T-helper 1 cell treated with Interleukin-12 subunit alpha and Interleukin-12 subunit beta and Interleukin-4 antibody, amounts not matched to agents 30 μg/mL and 1 μg/mL, for 36 hours (primary cell): Measurements from ENCODE around the gene CTNNA2.
"Not testable (repeated sequence)": the region's sequence is repeated elsewhere in the genome, so short reads cannot be mapped to it uniquely, and the experiment has no call there.

Experiments
- H3K27ac Mint-ChIP-seq: one replicate; pipeline ENCODE4 v1.8.0; 2021; ENCODE audit warnings: mild to moderate bottlenecking, mixed read lengths
- H3K27me3 Mint-ChIP-seq: one replicate; pipeline ENCODE4 v1.8.0; 2021; ENCODE audit warnings: low read depth, mixed read lengths
- H3K36me3 Mint-ChIP-seq: one replicate; pipeline ENCODE4 v1.8.0; 2021; ENCODE audit warnings: low read depth, mixed read lengths
- H3K4me1 Mint-ChIP-seq: one replicate; pipeline ENCODE4 v1.8.0; 2021; ENCODE audit warnings: low read depth, mixed read lengths
- H3K4me3 Mint-ChIP-seq: one replicate; pipeline ENCODE4 v1.8.0; 2021; ENCODE audit warnings: mild to moderate bottlenecking, moderate library complexity, mixed read lengths
- H3K9me3 Mint-ChIP-seq: one replicate; pipeline ENCODE4 v1.8.0; 2021; ENCODE audit warnings: mixed read lengths

CTNNA2 gene

GRCh38 chr2:80012061-80012460, 499.2 kb downstream of the CTNNA2 start:
- no peaks in the 10 kb centered on the region for H3K27me3 Mint-ChIP-seq
- H3K4me3 Mint-ChIP-seq, result no peak overlapping the region
- no peak overlapping the region for H3K27ac Mint-ChIP-seq
- no peaks in the 10 kb centered on the region for H3K9me3 Mint-ChIP-seq
- H3K36me3 Mint-ChIP-seq, result no peaks in the 10 kb centered on the region
- H3K4me1 Mint-ChIP-seq, result no peaks in the 10 kb centered on the region

GRCh38 chr2:80014637-80015036, 501.8 kb downstream of the CTNNA2 start:
- H3K27me3 Mint-ChIP-seq, result no peaks in the 10 kb centered on the region
- no peak overlapping the region for H3K4me3 Mint-ChIP-seq
- no peak overlapping the region for H3K27ac Mint-ChIP-seq

GRCh38 chr2:80016171-80016570, 503.3 kb downstream of the CTNNA2 start:
- H3K9me3 Mint-ChIP-seq, result no peaks in the 10 kb centered on the region
- H3K36me3 Mint-ChIP-seq, result no peaks in the 10 kb centered on the region
- H3K27me3 Mint-ChIP-seq, result no peaks in the 10 kb centered on the region
- H3K4me3 Mint-ChIP-seq, result no peak overlapping the region
- H3K4me1 Mint-ChIP-seq, result no peaks in the 10 kb centered on the region
- no peak overlapping the region for H3K27ac Mint-ChIP-seq

More at GRCh38 chr2:80014637-80015036, 501.8 kb downstream of the CTNNA2 start:
- Mint-ChIP-seq H3K36me3 (no peaks in the 10 kb centered on the region), H3K4me1 (no peaks in the 10 kb centered on the region), H3K9me3 (no peaks in the 10 kb centered on the region)

GRCh38 chr2:80019571-80020460, 507.0 kb downstream of the CTNNA2 start:
- Mint-ChIP-seq H3K4me3 (no peak overlapping the region), H3K27ac (no peak overlapping the region), H3K9me3 (no peaks in the 10 kb centered on the region), H3K36me3 (no peaks in the 10 kb centered on the region), H3K27me3 (no peaks in the 10 kb centered on the region), H3K4me1 (no peaks in the 10 kb centered on the region)

GRCh38 chr2:80022018-80022417, 509.2 kb downstream of the CTNNA2 start:
- Mint-ChIP-seq H3K27me3 (no peaks in the 10 kb centered on the region), H3K27ac (no peak overlapping the region), H3K4me1 (no peaks in the 10 kb centered on the region), H3K9me3 (no peaks in the 10 kb centered on the region), H3K4me3 (no peak overlapping the region), H3K36me3 (no peaks in the 10 kb centered on the region)

- Mint-ChIP-seq H3K9me3 (no peaks in the 10 kb centered on the region), H3K4me1 (no peaks in the 10 kb centered on the region), H3K27me3 (no peaks in the 10 kb centered on the region), H3K4me3 (no peak overlapping the region), H3K27ac (no peak overlapping the region), H3K36me3 (no peaks in the 10 kb centered on the region)
Observed at GRCh38 chr2:80026040-80026729, 513.3 kb downstream of the CTNNA2 start.

- no peak overlapping the region for H3K27ac Mint-ChIP-seq
- no peaks in the 10 kb centered on the region for H3K9me3 Mint-ChIP-seq
- no peaks in the 10 kb centered on the region for H3K36me3 Mint-ChIP-seq
- no peaks in the 10 kb centered on the region for H3K4me1 Mint-ChIP-seq
- H3K27me3 Mint-ChIP-seq, result no peaks in the 10 kb centered on the region
- no peak overlapping the region for H3K4me3 Mint-ChIP-seq
Observed at GRCh38 chr2:80028051-80028450, 515.2 kb downstream of the CTNNA2 start.

GRCh38 chr2:80028584-80028983, 515.7 kb downstream of the CTNNA2 start:
- Mint-ChIP-seq H3K36me3 (no peaks in the 10 kb centered on the region), H3K27ac (no peak overlapping the region), H3K27me3 (no peaks in the 10 kb centered on the region), H3K4me3 (no peak overlapping the region), H3K4me1 (no peaks in the 10 kb centered on the region), H3K9me3 (no peaks in the 10 kb centered on the region)

- no peak overlapping the region for H3K4me3 Mint-ChIP-seq
- no peaks in the 10 kb centered on the region for H3K36me3 Mint-ChIP-seq
- no peak overlapping the region for H3K27ac Mint-ChIP-seq
- H3K27me3 Mint-ChIP-seq, result no peaks in the 10 kb centered on the region
- no peaks in the 10 kb centered on the region for H3K4me1 Mint-ChIP-seq
- no peaks in the 10 kb centered on the region for H3K9me3 Mint-ChIP-seq
Observed at GRCh38 chr2:80030135-80030534, 517.3 kb downstream of the CTNNA2 start.

- not testable (repeated sequence) for H3K27ac Mint-ChIP-seq, H3K4me1 Mint-ChIP-seq, H3K4me3 Mint-ChIP-seq, H3K9me3 Mint-ChIP-seq, H3K27me3 Mint-ChIP-seq, H3K36me3 Mint-ChIP-seq
Observed at GRCh38 chr2:80032684-80033083, 519.8 kb downstream of the CTNNA2 start.

- Mint-ChIP-seq H3K27me3 (no peaks in the 10 kb centered on the region), H3K9me3 (no peaks in the 10 kb centered on the region), H3K4me1 (no peaks in the 10 kb centered on the region), H3K36me3 (no peaks in the 10 kb centered on the region), H3K4me3 (no peak overlapping the region), H3K27ac (no peak overlapping the region)
Observed at GRCh38 chr2:80035749-80036285, 523.0 kb downstream of the CTNNA2 start.

GRCh38 chr2:80037310-80037709, 524.5 kb downstream of the CTNNA2 start:
- Mint-ChIP-seq H3K4me1 (no peaks in the 10 kb centered on the region), H3K27me3 (no peaks in the 10 kb centered on the region), H3K27ac (no peak overlapping the region), H3K9me3 (no peaks in the 10 kb centered on the region), H3K36me3 (no peaks in the 10 kb centered on the region), H3K4me3 (no peak overlapping the region)

GRCh38 chr2:80040226-80040625, 527.4 kb downstream of the CTNNA2 start:
- Mint-ChIP-seq H3K27me3 (no peaks in the 10 kb centered on the region), H3K4me3 (no peak overlapping the region)

GRCh38 chr2:80042635-80043034, 529.8 kb downstream of the CTNNA2 start:
- Mint-ChIP-seq H3K9me3 (no peaks in the 10 kb centered on the region), H3K27ac (no peak overlapping the region), H3K4me1 (no peaks in the 10 kb centered on the region), H3K27me3 (no peaks in the 10 kb centered on the region), H3K4me3 (no peak overlapping the region), H3K36me3 (no peaks in the 10 kb centered on the region)

More at GRCh38 chr2:80040226-80040625, 527.4 kb downstream of the CTNNA2 start:
- no peaks in the 10 kb centered on the region for H3K9me3 Mint-ChIP-seq
- H3K27ac Mint-ChIP-seq, result no peak overlapping the region
- H3K4me1 Mint-ChIP-seq, result no peaks in the 10 kb centered on the region
- no peaks in the 10 kb centered on the region for H3K36me3 Mint-ChIP-seq

GRCh38 chr2:80048296-80048695, 535.4 kb downstream of the CTNNA2 start:
- Mint-ChIP-seq H3K4me3 (no peak overlapping the region), H3K9me3 (no peaks in the 10 kb centered on the region), H3K27ac (no peak overlapping the region), H3K27me3 (no peaks in the 10 kb centered on the region), H3K36me3 (no peaks in the 10 kb centered on the region), H3K4me1 (no peaks in the 10 kb centered on the region)
